Measurements from ENCODE around the gene RNASEH2A. TPM values are rescaled to one million over a fixed set of nuclear protein-coding genes. Genes with fewer than 3 reads are reported as not detected.
A peak's percentile ranks its signal among the peaks of the same experiment; 100 is the strongest.

Gene RNASEH2A
- total RNA-seq, 1 experiment from 2014 or later: 41.6 TPM

GRCh38 chr19:12783291-12783848 lies 23.0 kb upstream of the RNASEH2A start:
- Mint-ChIP-seq H3K4me1 (ENCODE audit: low read depth, unreplicated experiment) (peaks cover 8% of the 10 kb centered on the region), H3K27me3 (ENCODE audit: unreplicated experiment) (no peaks in the 10 kb centered on the region), H3K36me3 (ENCODE audit: insufficient read depth, unreplicated experiment) (peaks cover 18% of the 10 kb centered on the region), H3K4me3 (ENCODE audit: low read depth, unreplicated experiment) (no peak overlapping the region), H3K27ac (ENCODE audit: unreplicated experiment) (no peak overlapping the region), H3K9me3 (ENCODE audit: low read depth, unreplicated experiment) (no peaks in the 10 kb centered on the region)
- BruUV-seq (replicated peaks): no TSS peak
- TF ChIP-seq CTCF (IDR thresholded peaks at IDR 0.05; ENCODE audit: unreplicated experiment): no peak
- intact Hi-C loops (cut with micrococcal nuclease; ENCODE audit: unreplicated experiment): no loop called here
- CTCF ChIA-PET: interaction anchor here (1.0 kb wide), 1 partner anchor 10 kb away, joined by 3 read pairs; no protein-coding TSS in a partner anchor
- DNase-seq: peak; percentile 14

GRCh38 chr19:12783849-12784393 lies 22.5 kb upstream of the RNASEH2A start:
- Mint-ChIP-seq H3K27ac (ENCODE audit: unreplicated experiment) (no peak overlapping the region), H3K27me3 (ENCODE audit: unreplicated experiment) (no peaks in the 10 kb centered on the region)
- intact Hi-C loops (cut with micrococcal nuclease; ENCODE audit: unreplicated experiment): no loop called here

GRCh38 chr19:12784394-12784870 lies 22.0 kb upstream of the RNASEH2A start:
- Mint-ChIP-seq H3K27ac (ENCODE audit: unreplicated experiment) (no peak overlapping the region), H3K36me3 (ENCODE audit: insufficient read depth, unreplicated experiment) (peaks cover 26% of the 10 kb centered on the region), H3K27me3 (ENCODE audit: unreplicated experiment) (no peaks in the 10 kb centered on the region), H3K9me3 (ENCODE audit: low read depth, unreplicated experiment) (no peaks in the 10 kb centered on the region), H3K4me1 (ENCODE audit: low read depth, unreplicated experiment) (peaks cover 14% of the 10 kb centered on the region), H3K4me3 (ENCODE audit: low read depth, unreplicated experiment) (no peak overlapping the region)
- TF ChIP-seq CTCF (IDR thresholded peaks at IDR 0.05; ENCODE audit: unreplicated experiment): no peak
- CTCF ChIA-PET: no interaction called here
- TSS peak; percentile 24 for BruUV-seq (replicated peaks)
- DNase-seq: peak; percentile 5
- intact Hi-C loops (cut with micrococcal nuclease; ENCODE audit: unreplicated experiment): no loop called here

More at GRCh38 chr19:12783849-12784393, 22.5 kb upstream of the RNASEH2A start:
- H3K4me3 Mint-ChIP-seq (ENCODE audit: low read depth, unreplicated experiment): no peak overlapping the region
- no peak for TF ChIP-seq CTCF (IDR thresholded peaks at IDR 0.05; ENCODE audit: unreplicated experiment)
- no TSS peak for BruUV-seq (replicated peaks)
- peaks cover 20% of the 10 kb centered on the region for H3K36me3 Mint-ChIP-seq (ENCODE audit: insufficient read depth, unreplicated experiment)
- CTCF ChIA-PET: no interaction called here
- DNase-seq: peak; percentile 78
- no peaks in the 10 kb centered on the region for H3K9me3 Mint-ChIP-seq (ENCODE audit: low read depth, unreplicated experiment)
- peaks cover 9% of the 10 kb centered on the region for H3K4me1 Mint-ChIP-seq (ENCODE audit: low read depth, unreplicated experiment)

GRCh38 chr19:12784871-12785430 lies 21.4 kb upstream of the RNASEH2A start:
- intact Hi-C loops (cut with micrococcal nuclease; ENCODE audit: unreplicated experiment): no loop called here
- Mint-ChIP-seq H3K27ac (ENCODE audit: unreplicated experiment) (no peak overlapping the region), H3K4me3 (ENCODE audit: low read depth, unreplicated experiment) (no peak overlapping the region), H3K4me1 (ENCODE audit: low read depth, unreplicated experiment) (peaks cover 14% of the 10 kb centered on the region), H3K27me3 (ENCODE audit: unreplicated experiment) (no peaks in the 10 kb centered on the region), H3K36me3 (ENCODE audit: insufficient read depth, unreplicated experiment) (peaks cover 26% of the 10 kb centered on the region), H3K9me3 (ENCODE audit: low read depth, unreplicated experiment) (no peaks in the 10 kb centered on the region)
- TF ChIP-seq CTCF (IDR thresholded peaks at IDR 0.05; ENCODE audit: unreplicated experiment): no peak
- no TSS peak for BruUV-seq (replicated peaks)
- DNase-seq: peak; percentile 3
- CTCF ChIA-PET: no interaction called here
